NCI-H82 treated with DMSO at 0.1 percent for 48 hours (cell line): ENCODE data around the gene GID8.
A peak's percentile ranks its signal among the peaks of the same experiment; 100 is the strongest.

ENCODE experiments used
- DNase-seq: peaks from one replicate; lab custom pipeline; 2025; ENCODE audit not compliant: unreplicated experiment; lab: John Stamatoyannopoulos, UW

The GID8 gene

GRCh38 chr20:62957136-62958117 is 19.5 kb downstream of the GID8 start:
- no peak for DNase-seq

DNA sequence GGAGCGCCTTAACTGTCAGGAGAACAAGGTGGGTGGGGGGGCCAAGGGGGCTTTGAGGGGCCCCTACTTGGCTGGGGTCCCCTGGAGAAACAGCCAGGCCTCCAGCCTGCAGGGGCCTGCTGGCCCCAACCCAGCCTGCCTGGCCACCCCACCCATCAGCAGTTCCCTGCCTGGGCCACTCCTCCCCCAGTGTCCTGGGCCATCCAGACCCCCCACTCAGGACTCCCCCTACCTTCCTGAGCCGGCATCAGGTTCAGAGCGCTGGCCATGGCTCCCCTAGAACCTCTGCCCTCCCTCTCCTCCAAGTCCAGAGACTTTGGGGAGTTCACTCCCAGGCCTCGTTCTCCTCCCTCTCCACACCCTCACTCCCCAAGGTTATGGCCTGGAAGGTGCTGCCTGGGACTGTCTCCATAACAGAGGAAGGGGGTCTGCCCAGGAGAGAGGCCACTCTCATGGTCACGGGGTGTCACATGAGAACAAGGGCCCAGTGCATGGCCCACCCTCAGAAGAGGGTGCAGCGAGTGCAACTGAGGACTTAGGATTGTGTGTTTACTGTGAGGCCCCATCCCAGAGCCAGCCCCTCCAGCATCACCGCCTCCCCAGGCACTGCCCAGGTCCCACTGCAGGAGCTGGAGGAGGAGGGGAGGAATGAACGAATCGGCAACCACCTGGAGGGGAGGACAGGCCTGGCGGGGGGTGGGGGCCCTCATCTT is 20.6 kb downstream of the GID8 start:
- no peak for DNase-seq

DNA sequence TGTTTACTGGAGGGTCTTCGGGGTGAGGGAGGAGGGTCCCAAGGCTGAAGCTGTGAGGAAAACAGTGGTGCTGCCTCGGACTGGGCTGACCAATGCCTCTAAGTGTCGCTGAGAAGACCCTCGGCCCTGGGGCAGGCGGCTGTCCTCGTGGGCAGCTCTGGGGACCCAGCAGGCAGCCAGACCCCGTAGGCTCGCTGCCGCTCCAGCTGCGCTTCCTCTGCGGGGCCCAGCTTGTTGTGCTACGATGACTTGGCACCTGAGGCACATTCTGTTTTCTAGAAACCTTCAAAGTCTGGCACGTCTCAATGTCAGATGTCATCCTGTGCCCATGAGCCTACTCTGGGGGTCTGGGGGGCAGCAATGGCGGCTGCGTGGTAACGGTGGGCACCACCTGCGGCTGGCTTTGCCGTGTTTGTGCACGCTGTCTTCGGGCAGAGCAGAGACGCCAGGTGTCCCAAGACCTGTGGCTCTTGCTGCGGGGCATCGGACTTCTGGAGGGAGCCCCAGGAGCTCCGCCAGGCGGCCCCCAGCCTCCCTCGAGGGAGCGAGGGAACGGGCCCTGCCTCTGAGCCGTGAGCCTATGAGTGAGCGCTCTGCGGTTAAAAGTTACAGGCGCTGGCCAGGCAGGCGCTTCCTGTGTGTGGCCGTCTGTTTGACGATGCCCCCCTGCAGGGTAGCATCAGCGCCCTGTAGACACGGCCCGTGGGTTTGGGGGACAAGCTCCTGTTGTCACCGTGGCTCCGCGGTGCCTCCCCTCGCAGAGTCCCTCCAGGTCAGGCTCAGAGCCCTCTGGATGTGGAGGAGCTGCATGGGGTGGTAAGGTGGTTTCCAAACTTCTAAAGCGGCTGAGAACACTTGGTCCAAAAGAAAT is 21.4 kb downstream of the GID8 start:
- DNase-seq: no peak

DNA sequence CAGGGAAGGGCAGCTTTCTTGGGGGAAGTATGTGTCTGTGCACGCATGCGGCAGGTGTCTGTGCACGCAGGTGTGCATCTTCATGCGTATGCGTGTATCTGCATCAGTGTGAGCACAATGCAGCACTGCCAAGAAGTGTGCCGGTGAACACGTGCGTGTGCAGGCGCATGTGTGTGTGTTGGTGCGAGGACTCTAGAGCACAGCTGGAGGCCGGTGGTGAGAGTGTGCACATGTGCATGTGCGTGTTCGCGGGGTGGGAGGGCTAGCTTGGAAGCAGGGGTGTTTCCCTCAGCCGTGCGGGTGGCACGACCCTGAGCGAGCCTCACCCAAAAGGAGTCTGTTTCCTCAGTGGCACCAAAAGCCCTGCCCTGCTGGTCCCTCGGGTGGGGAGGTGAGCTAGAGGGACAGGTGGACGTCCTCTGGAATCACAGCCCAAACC is 22.1 kb downstream of the GID8 start:
- DNase-seq: no peak

GRCh38 chr20:62960446-62961309 is 22.7 kb downstream of the GID8 start:
- peak; percentile 75 for DNase-seq

- DNase-seq: peak; percentile 4
Measured at GRCh38 chr20:62961310-62961783, 23.4 kb downstream of the GID8 start.

GRCh38 chr20:62961799-62962198 is 23.9 kb downstream of the GID8 start:
- DNase-seq: no peak

GRCh38 chr20:62962221-62962879 is 24.4 kb downstream of the GID8 start:
- no peak for DNase-seq

DNA sequence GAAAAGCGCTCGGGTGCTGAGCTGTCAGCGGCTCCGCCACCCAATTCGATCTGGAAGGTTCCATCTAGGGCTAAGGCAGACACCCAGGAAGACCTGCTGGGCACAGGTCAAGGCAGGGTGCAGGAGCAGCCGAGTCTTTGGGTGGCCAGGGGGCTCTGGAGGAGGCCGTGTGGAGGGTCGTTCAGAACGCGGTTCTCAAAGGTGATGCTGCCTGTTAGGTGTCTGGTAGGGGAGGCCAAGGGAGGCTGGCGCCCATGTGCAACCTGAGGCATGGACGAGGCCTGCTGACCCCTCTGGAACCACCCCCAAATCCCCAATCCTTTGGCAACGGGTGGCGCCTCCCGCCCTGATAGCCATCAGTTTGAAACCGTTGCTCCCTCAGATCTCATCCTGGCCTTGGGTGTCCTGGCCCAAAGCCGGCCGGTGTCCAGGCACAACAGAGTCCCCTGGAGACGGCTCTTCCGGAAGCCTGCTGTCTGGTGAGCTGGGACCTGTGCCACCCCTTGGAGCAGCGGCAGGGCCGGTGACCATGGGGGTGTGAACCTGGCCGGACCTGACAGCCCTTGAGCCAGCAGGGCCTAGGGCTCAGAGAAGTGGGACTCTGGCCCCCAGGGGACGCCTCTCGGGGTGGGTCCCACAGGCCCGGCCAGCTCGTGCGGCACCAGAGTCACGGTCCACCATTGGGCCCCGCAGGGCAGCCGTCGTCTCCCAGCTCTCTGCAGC is 25.1 kb downstream of the GID8 start:
- no peak for DNase-seq

- no peak for DNase-seq
Measured at GRCh38 chr20:62963614-62964397, 25.9 kb downstream of the GID8 start.

- no peak for DNase-seq
Measured at GRCh38 chr20:62964700-62965099, 26.8 kb downstream of the GID8 start.

- no peak for DNase-seq
Measured at GRCh38 chr20:62965363-62965771, 27.4 kb downstream of the GID8 start.

DNA sequence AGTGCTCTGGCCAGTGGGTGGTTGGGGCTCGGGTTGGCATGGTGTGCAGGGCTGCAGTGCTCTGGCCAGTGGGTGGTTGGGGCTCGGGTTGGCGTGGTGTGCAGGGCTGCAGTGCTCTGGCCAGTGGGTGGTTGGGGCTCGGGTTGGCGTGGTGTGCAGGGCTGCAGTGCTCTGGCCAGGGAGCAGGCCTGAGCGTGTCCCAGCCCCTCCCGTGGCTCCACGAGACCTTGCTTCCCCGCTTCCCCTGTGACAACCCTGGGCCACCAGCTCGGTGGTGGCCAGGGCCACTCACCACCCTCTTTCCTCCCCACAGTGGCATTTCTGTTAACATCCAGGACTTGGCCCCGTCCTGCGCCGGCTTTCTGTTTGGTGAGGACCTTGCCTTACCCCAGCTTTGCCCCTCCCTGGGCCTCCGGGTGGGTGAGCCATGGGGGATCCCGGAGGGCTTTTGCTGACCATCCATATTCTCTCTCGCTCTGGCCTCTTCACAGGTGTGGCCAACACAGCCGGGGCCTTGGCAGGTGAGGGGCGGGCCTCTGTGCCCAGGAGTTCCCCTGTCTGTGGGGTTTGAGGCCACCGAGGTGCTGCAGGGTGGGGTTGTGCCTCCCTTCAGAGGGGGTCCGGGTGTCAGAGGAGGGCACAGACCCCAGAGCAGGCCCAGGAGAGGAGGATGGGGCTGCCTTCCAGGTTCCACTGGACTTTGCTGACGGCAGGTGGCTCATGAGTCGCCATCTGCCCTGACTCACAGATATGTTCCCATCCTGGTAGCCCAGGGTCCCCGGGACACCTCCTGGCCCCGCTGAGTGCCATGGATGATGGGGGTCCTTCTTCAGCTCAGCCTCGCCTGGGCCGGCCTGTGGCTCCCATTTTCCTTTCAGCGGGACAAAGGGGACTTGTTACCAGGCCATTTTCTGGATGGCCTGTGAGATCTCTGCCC is 28.5 kb downstream of the GID8 start:
- no peak for DNase-seq

DNA sequence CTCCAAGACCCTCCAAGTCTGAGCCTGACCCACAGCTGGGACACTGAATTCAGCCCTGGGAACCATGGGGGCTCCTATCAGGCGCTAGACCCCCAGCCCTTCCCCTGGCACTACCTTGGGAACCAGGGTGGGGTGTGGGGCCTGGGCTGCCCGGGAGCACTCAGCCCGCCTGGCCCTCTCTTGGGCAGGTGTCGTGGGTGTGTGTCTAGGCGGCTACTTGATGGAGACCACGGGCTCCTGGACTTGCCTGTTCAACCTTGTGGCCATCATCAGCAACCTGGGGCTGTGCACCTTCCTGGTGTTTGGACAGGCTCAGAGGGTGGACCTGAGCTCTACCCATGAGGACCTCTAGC is 29.2 kb downstream of the GID8 start:
- no peak for DNase-seq

- no peak for DNase-seq
Measured at GRCh38 chr20:62967628-62968351, 29.8 kb downstream of the GID8 start.

- DNase-seq: no peak
Measured at GRCh38 chr20:62968378-62969178, 30.6 kb downstream of the GID8 start.
